BE2C (cell line): ENCODE results near the gene COL4A1.

ENCODE experiments used
- DNase-seq: peaks from one replicate; pipeline ENCODE4 v3.0.0-alpha.2; 2020
- H3K27me3 ChIP-seq: fragments of 250-450 bp; sonication (Bioruptor Pico); 2 replicates; pipeline ENCODE4 v1.5.1; 2020; ENCODE audit warnings: mild to moderate bottlenecking
- H3K36me3 ChIP-seq: fragments of 250-450 bp; sonication (Bioruptor Pico); 2 replicates; pipeline ENCODE4 v1.5.1; 2020; ENCODE audit warnings: mild to moderate bottlenecking
- H3K4me1 ChIP-seq: fragments of 250-450 bp; sonication (Bioruptor Pico); 2 replicates; pipeline ENCODE4 v1.5.1; 2020
- H3K4me3 ChIP-seq: 2 replicates; pipeline ENCODE4 v1.5.1; 2011; ENCODE audit warnings: low read depth, low read length
- H3K9me3 ChIP-seq: fragments of 250-450 bp; sonication (Bioruptor Pico); 2 replicates; pipeline ENCODE4 v1.5.1; 2020
- CTCF ChIP-seq: IDR thresholded peaks from 2 replicates; pipeline ENCODE4 v1.5.1; 2012; ENCODE audit warnings: mild to moderate bottlenecking, low read depth, low read length

COL4A1 gene

GRCh38 chr13:110348309-110349105 is 41.5 kb upstream of the COL4A1 start:
- no peaks in the 10 kb centered on the region for H3K4me1 ChIP-seq
- peaks cover 5% of the 10 kb centered on the region; the same call in 1 of the 2 replicates for H3K27me3 ChIP-seq
- no peak for DNase-seq
- H3K4me3 ChIP-seq: no peak overlapping the region
- H3K36me3 ChIP-seq: no peaks in the 10 kb centered on the region
- no peak for TF ChIP-seq CTCF
- no peaks in the 10 kb centered on the region for H3K9me3 ChIP-seq

GRCh38 chr13:110347535-110348308 is 40.8 kb upstream of the COL4A1 start:
- H3K36me3 ChIP-seq: no peaks in the 10 kb centered on the region
- H3K4me3 ChIP-seq: no peak overlapping the region
- H3K9me3 ChIP-seq: no peaks in the 10 kb centered on the region
- no peak for TF ChIP-seq CTCF
- H3K27me3 ChIP-seq: peaks cover 12% of the 10 kb centered on the region; the same call in 1 of the 2 replicates
- no peaks in the 10 kb centered on the region for H3K4me1 ChIP-seq
- no peak for DNase-seq

GRCh38 chr13:110347088-110347487 is 40.1 kb upstream of the COL4A1 start:
- Histone ChIP-seq H3K4me3 (no peak overlapping the region), H3K9me3 (no peaks in the 10 kb centered on the region), H3K4me1 (no peaks in the 10 kb centered on the region), H3K27me3 (peaks cover 18% of the 10 kb centered on the region; the same call in 1 of the 2 replicates), H3K36me3 (no peaks in the 10 kb centered on the region)
- no peak for TF ChIP-seq CTCF
- no peak for DNase-seq

- DNase-seq: no peak
- Histone ChIP-seq H3K27me3 (peaks cover 21% of the 10 kb centered on the region; the same call in 1 of the 2 replicates), H3K9me3 (no peaks in the 10 kb centered on the region), H3K4me1 (no peaks in the 10 kb centered on the region), H3K4me3 (no peak overlapping the region), H3K36me3 (no peaks in the 10 kb centered on the region)
- TF ChIP-seq CTCF: no peak
Measured at GRCh38 chr13:110346661-110347067, 39.7 kb upstream of the COL4A1 start.

- Histone ChIP-seq H3K9me3 (no peaks in the 10 kb centered on the region), H3K36me3 (no peaks in the 10 kb centered on the region), H3K27me3 (peaks cover 27% of the 10 kb centered on the region; the same call in 1 of the 2 replicates), H3K4me1 (no peaks in the 10 kb centered on the region), H3K4me3 (no peak overlapping the region)
- no peak for TF ChIP-seq CTCF
- DNase-seq: no peak
Measured at GRCh38 chr13:110345701-110346100, 38.7 kb upstream of the COL4A1 start.
